Activated naive CD4-positive, alpha-beta T cell treated with Interleukin-2 at 50 U/mL for 16 hours (primary cell): ENCODE measurements around the gene MEAK7.

Source experiments
- DNase-seq: peaks from one replicate; pipeline ENCODE4 v3.0.0-alpha.2; 2020

Gene MEAK7

GRCh38 chr16:84464116-84464515 lies 40.3 kb downstream of the MEAK7 start:
- no peak for DNase-seq

- no peak for DNase-seq
Measured at GRCh38 chr16:84463221-84463620, 41.2 kb downstream of the MEAK7 start.

- DNase-seq: no peak
Measured at GRCh38 chr16:84462296-84463210, 41.9 kb downstream of the MEAK7 start.

GRCh38 chr16:84461413-84462295 lies 42.8 kb downstream of the MEAK7 start:
- no peak for DNase-seq

- DNase-seq: no peak
Measured at GRCh38 chr16:84461029-84461412, 43.4 kb downstream of the MEAK7 start.

GRCh38 chr16:84460406-84461028 lies 43.9 kb downstream of the MEAK7 start:
- no peak for DNase-seq

- DNase-seq: no peak
Measured at GRCh38 chr16:84459941-84460405, 44.5 kb downstream of the MEAK7 start.

- DNase-seq: no peak
Measured at GRCh38 chr16:84459533-84459894, 44.9 kb downstream of the MEAK7 start.

- DNase-seq: no peak
Measured at GRCh38 chr16:84458606-84459532, 45.6 kb downstream of the MEAK7 start.

- no peak for DNase-seq
Measured at GRCh38 chr16:84455031-84455430, 49.4 kb downstream of the MEAK7 start.
